ENCODE data around the gene VAV2.

VAV2 gene

GRCh38 chr9:133779516-133780403 lies 212.4 kb downstream of the VAV2 start:
- in situ Hi-C loops (cut with MboI; ENCODE audit: low sequenced_read_pairs) = loop anchor here (10.0 to 25.0 kb wide), 2 partner anchors 215 to 333 kb away; partner anchors contain the start of gene VAV2

GRCh38 chr9:133779081-133779480 lies 213.0 kb downstream of the VAV2 start:
- in situ Hi-C loops (cut with MboI; ENCODE audit: low sequenced_read_pairs) = loop anchor here (25.0 kb wide), 1 partner anchor 333 kb away; no protein-coding TSS in a partner anchor

- in situ Hi-C loops (cut with MboI; ENCODE audit: low sequenced_read_pairs) = loop anchor here (25.0 kb wide), 1 partner anchor 334 kb away; no protein-coding TSS in a partner anchor
Measured at GRCh38 chr9:133778336-133779013, 213.6 kb downstream of the VAV2 start.

GRCh38 chr9:133777871-133778270 lies 214.3 kb downstream of the VAV2 start:
- in situ Hi-C loops (cut with MboI; ENCODE audit: low sequenced_read_pairs) = loop anchor here (25.0 kb wide), 1 partner anchor 334 kb away; no protein-coding TSS in a partner anchor

- in situ Hi-C loops (cut with MboI; ENCODE audit: low sequenced_read_pairs) = loop anchor here (25.0 kb wide), 1 partner anchor 335 kb away; no protein-coding TSS in a partner anchor
Measured at GRCh38 chr9:133777068-133777791, 214.9 kb downstream of the VAV2 start.

- in situ Hi-C loops (cut with MboI; ENCODE audit: low sequenced_read_pairs) = loop anchor here (25.0 kb wide), 1 partner anchor 336 kb away; no protein-coding TSS in a partner anchor
Measured at GRCh38 chr9:133775951-133776905, 215.9 kb downstream of the VAV2 start.

- in situ Hi-C loops (cut with MboI; ENCODE audit: low sequenced_read_pairs) = loop anchor here (25.0 kb wide), 1 partner anchor 337 kb away; no protein-coding TSS in a partner anchor
Measured at GRCh38 chr9:133775291-133775690, 216.8 kb downstream of the VAV2 start.

- in situ Hi-C loops (cut with MboI; ENCODE audit: low sequenced_read_pairs) = loop anchor here (25.0 kb wide), 1 partner anchor 338 kb away; no protein-coding TSS in a partner anchor
Measured at GRCh38 chr9:133774799-133775198, 217.3 kb downstream of the VAV2 start.

GRCh38 chr9:133773889-133774655 lies 218.1 kb downstream of the VAV2 start:
- in situ Hi-C loops (cut with MboI; ENCODE audit: low sequenced_read_pairs) = no loop called here

- in situ Hi-C loops (cut with MboI; ENCODE audit: low sequenced_read_pairs) = no loop called here
Measured at GRCh38 chr9:133772581-133772980, 219.5 kb downstream of the VAV2 start.

GRCh38 chr9:133771486-133772482 lies 220.3 kb downstream of the VAV2 start:
- in situ Hi-C loops (cut with MboI; ENCODE audit: low sequenced_read_pairs) = no loop called here

GRCh38 chr9:133770076-133770777 lies 221.9 kb downstream of the VAV2 start:
- in situ Hi-C loops (cut with MboI; ENCODE audit: low sequenced_read_pairs) = no loop called here

- in situ Hi-C loops (cut with MboI; ENCODE audit: low sequenced_read_pairs) = no loop called here
Measured at GRCh38 chr9:133769511-133770075, 222.5 kb downstream of the VAV2 start.

- in situ Hi-C loops (cut with MboI; ENCODE audit: low sequenced_read_pairs) = no loop called here
Measured at GRCh38 chr9:133768859-133769510, 223.1 kb downstream of the VAV2 start.

- in situ Hi-C loops (cut with MboI; ENCODE audit: low sequenced_read_pairs) = no loop called here
Measured at GRCh38 chr9:133768371-133768858, 223.7 kb downstream of the VAV2 start.

- in situ Hi-C loops (cut with MboI; ENCODE audit: low sequenced_read_pairs) = no loop called here
Measured at GRCh38 chr9:133767625-133768024, 224.5 kb downstream of the VAV2 start.

Data from HL-60/S4 treated with phorbol 12-myristate 13-acetate at 8.2 ng/mL for 4 days and 3 days (cell line).